ENCODE data around the gene VPS13A.

Gene VPS13A

DNA sequence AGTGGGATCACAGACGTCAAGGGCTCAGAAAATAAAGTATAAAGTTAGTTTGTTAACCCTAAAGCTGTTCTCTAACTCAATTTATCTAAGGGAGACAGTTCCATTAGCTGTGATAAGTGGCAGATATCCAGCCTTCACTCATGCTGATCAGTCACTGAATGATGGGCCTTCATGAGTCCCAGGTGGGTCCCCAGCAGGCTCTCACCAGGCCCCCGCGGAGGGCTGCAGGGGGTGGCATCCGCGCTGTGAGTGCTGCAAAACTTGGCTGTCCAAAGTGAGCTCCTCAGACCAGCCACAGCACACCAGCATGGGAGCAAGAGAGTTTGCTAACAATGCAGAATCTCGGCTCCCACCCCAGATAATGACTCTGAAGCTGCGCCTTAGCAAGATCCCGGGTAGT is 283.6 kb downstream of the VPS13A start:
- 83% methylated on average over 6 of the region's 8 CpGs for whole genome bisulfite sequencing (ENCODE audit: insufficient coverage)
- DNase-seq, result no peak
- H3K27me3 ChIP-seq (replicated peaks in 2 of 5; ENCODE audit: control insufficient read depth in 4 of 5, insufficient read depth in 5 of 5, low read length in 4 of 5), result no peaks in the 10 kb centered on the region
- H3K4me3 ChIP-seq (ENCODE audit: control insufficient read depth in 1 of 7, extremely low read depth in 1 of 7, insufficient read depth in 4 of 7, low read depth in 2 of 7, low read length in 6 of 7), result no peak overlapping the region
- no peaks in the 10 kb centered on the region for H3K36me3 ChIP-seq (ENCODE audit: control insufficient read depth in 4 of 4, insufficient read depth in 4 of 4, low read length in 3 of 4)
- ChIA-PET CTCF (interaction anchor here (1.3 to 9.6 kb wide), 2 partner anchors 10 to 289 kb away, joined by 5 to 72 read pairs; no protein-coding TSS in a partner anchor), POLR2A (no interaction called here)
- no peak overlapping the region for H3K27ac ChIP-seq (ENCODE audit: insufficient read depth in 1 of 2, low read depth in 1 of 2, low read length in 2 of 2, poor library complexity in 1 of 2, severe bottlenecking in 2 of 2)
- no peaks in the 10 kb centered on the region for H3K9me3 ChIP-seq (ENCODE audit: control extremely low read depth in 1 of 5, control insufficient read depth in 4 of 5, insufficient read depth in 2 of 5, low read depth in 1 of 5, low read length in 4 of 5)
- H3K4me1 ChIP-seq (ENCODE audit: control extremely low read depth in 1 of 4, control insufficient read depth in 4 of 4, insufficient read depth in 4 of 4, low read length in 3 of 4), result no peaks in the 10 kb centered on the region

DNA sequence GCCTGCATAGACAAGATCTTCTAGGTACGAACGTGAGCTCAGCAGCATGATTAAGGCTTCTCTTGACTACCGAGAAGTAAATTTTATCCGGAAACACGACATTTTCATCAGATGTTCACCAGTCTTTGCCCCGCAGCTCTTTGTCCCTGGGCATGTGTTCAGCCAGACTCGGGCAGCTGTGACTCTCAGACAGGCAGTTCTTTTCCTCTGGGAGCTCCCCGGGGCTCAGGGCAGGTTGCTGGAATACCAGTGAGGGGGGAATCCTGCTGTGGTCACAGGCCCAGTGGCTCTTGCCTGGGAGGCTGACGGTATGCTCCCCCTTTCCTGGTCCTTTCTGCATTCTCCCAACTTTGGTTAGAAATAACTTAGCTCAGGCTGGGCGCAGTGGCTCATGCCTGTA is 284.7 kb downstream of the VPS13A start:
- no peak for DNase-seq
- Histone ChIP-seq H3K9me3 (ENCODE audit: control extremely low read depth in 1 of 5, control insufficient read depth in 4 of 5, insufficient read depth in 2 of 5, low read depth in 1 of 5, low read length in 4 of 5) (no peaks in the 10 kb centered on the region), H3K36me3 (ENCODE audit: control insufficient read depth in 4 of 4, insufficient read depth in 4 of 4, low read length in 3 of 4) (no peaks in the 10 kb centered on the region), H3K27ac (ENCODE audit: insufficient read depth in 1 of 2, low read depth in 1 of 2, low read length in 2 of 2, poor library complexity in 1 of 2, severe bottlenecking in 2 of 2) (no peak overlapping the region), H3K4me1 (ENCODE audit: control extremely low read depth in 1 of 4, control insufficient read depth in 4 of 4, insufficient read depth in 4 of 4, low read length in 3 of 4) (no peaks in the 10 kb centered on the region), H3K4me3 (ENCODE audit: control insufficient read depth in 1 of 7, extremely low read depth in 1 of 7, insufficient read depth in 4 of 7, low read depth in 2 of 7, low read length in 6 of 7) (no peak overlapping the region), H3K27me3 (replicated peaks in 2 of 5; ENCODE audit: control insufficient read depth in 4 of 5, insufficient read depth in 5 of 5, low read length in 4 of 5) (no peaks in the 10 kb centered on the region)
- WGBS (ENCODE audit: insufficient coverage), result 96% methylated on average over 9 of the region's 10 CpGs
- POLR2A ChIA-PET, result no interaction called here
- CTCF ChIA-PET, result interaction anchor here (1.2 to 9.6 kb wide), 3 partner anchors 11 to 288 kb away, joined by 3 to 72 read pairs (median 5); partner anchors contain the start of gene GNA14

DNA sequence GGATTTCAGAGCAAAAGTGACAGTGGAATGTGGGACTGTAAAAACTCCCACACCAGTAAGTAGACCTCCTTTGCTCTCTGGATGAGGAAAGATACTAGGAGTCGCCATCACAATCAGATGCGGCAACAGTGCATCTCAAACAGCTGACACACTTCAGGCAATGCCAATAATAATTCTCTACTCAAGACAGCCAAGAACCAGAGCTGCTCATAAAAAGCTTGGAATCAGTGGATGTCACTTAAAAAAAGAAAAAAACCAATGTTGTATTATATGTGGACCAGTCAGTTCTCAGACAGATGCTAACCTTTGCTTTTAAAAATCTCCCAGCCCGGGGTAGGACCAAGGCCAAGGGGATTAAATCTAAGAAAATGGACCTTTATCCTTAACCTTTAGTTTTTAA is 285.8 kb downstream of the VPS13A start:
- Histone ChIP-seq H3K36me3 (ENCODE audit: control insufficient read depth in 4 of 4, insufficient read depth in 4 of 4, low read length in 3 of 4) (no peaks in the 10 kb centered on the region), H3K4me1 (ENCODE audit: control extremely low read depth in 1 of 4, control insufficient read depth in 4 of 4, insufficient read depth in 4 of 4, low read length in 3 of 4) (no peaks in the 10 kb centered on the region), H3K9me3 (ENCODE audit: control extremely low read depth in 1 of 5, control insufficient read depth in 4 of 5, insufficient read depth in 2 of 5, low read depth in 1 of 5, low read length in 4 of 5) (no peaks in the 10 kb centered on the region), H3K4me3 (ENCODE audit: control insufficient read depth in 1 of 7, extremely low read depth in 1 of 7, insufficient read depth in 4 of 7, low read depth in 2 of 7, low read length in 6 of 7) (no peak overlapping the region), H3K27ac (ENCODE audit: insufficient read depth in 1 of 2, low read depth in 1 of 2, low read length in 2 of 2, poor library complexity in 1 of 2, severe bottlenecking in 2 of 2) (no peak overlapping the region), H3K27me3 (replicated peaks in 2 of 5; ENCODE audit: control insufficient read depth in 4 of 5, insufficient read depth in 5 of 5, low read length in 4 of 5) (no peaks in the 10 kb centered on the region)
- 100% methylated on average over 1 of the region's 3 CpGs for WGBS (ENCODE audit: insufficient coverage)
- ChIA-PET CTCF (interaction anchor here (1.2 kb wide), 1 partner anchor 185 kb away, joined by 3 read pairs; the partner anchor contains the start of gene GNA14), POLR2A (no interaction called here)
- DNase-seq, result no peak

DNA sequence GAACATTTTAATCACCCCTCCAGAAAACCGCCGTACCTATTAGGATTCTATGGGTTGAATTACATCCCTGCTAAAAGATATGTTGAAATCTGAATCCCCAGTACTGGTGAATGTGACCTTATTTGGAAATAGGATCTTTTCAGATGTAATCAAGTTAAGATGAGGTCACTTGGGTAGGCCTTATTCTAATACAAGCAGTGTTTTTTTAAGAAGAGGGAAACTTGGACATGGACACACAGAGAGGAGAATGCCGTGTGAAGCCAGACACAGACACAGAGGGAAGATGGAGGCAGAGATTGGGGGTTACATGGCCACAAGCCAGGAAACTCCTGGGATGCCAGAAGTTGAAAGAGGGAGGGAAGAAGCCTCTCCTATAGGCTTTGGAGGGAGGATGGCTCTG is 287.3 kb downstream of the VPS13A start:
- H3K36me3 ChIP-seq (ENCODE audit: control insufficient read depth in 4 of 4, insufficient read depth in 4 of 4, low read length in 3 of 4), result no peaks in the 10 kb centered on the region
- CTCF ChIA-PET, result no interaction called here
- no peaks in the 10 kb centered on the region for H3K9me3 ChIP-seq (ENCODE audit: control extremely low read depth in 1 of 5, control insufficient read depth in 4 of 5, insufficient read depth in 2 of 5, low read depth in 1 of 5, low read length in 4 of 5)
- DNase-seq, result no peak
- H3K27ac ChIP-seq (ENCODE audit: insufficient read depth in 1 of 2, low read depth in 1 of 2, low read length in 2 of 2, poor library complexity in 1 of 2, severe bottlenecking in 2 of 2), result no peak overlapping the region
- POLR2A ChIA-PET, result no interaction called here
- H3K4me3 ChIP-seq (ENCODE audit: control insufficient read depth in 1 of 7, extremely low read depth in 1 of 7, insufficient read depth in 4 of 7, low read depth in 2 of 7, low read length in 6 of 7), result no peak overlapping the region
- 93% methylated on average over 3 of the region's 3 CpGs for WGBS (ENCODE audit: insufficient coverage)
- H3K27me3 ChIP-seq (replicated peaks in 2 of 5; ENCODE audit: control insufficient read depth in 4 of 5, insufficient read depth in 5 of 5, low read length in 4 of 5), result no peaks in the 10 kb centered on the region
- no peaks in the 10 kb centered on the region for H3K4me1 ChIP-seq (ENCODE audit: control extremely low read depth in 1 of 4, control insufficient read depth in 4 of 4, insufficient read depth in 4 of 4, low read length in 3 of 4)

DNA sequence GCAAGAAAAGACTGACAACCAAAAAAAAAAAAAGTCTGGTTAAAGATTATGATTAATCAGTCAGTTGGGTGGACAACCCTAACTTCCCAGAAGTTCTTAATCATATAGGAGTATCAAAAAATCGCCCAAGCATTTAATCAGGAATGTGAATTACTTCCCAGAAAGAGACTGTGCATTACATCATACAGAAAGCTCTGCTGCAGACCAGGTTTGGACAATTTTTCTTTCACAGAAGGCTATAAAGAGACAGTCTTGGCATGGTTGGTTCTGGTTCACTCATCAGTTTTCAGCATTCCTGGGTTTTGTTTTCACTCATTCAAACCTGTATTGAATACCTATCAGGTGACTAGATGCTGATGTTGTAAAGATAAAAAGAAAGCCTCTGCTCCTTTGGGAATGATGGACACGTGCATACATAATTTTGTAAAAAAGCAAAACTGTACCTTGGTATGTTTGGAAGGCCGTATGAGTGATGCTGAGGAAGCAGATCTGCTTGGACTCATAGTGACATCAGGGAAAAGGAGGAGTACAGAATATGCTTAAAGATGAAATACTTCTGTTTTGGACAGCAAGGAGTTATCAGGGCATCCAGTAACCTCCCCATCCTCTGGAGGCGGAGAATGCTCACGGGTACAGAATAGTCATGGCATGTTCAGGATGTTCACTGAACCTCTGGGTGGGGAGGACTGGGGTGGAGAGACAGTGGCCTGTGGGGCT is 292.3 kb downstream of the VPS13A start:
- H3K27ac ChIP-seq (ENCODE audit: insufficient read depth in 1 of 2, low read depth in 1 of 2, low read length in 2 of 2, poor library complexity in 1 of 2, severe bottlenecking in 2 of 2), result no peak overlapping the region
- no peaks in the 10 kb centered on the region for H3K4me1 ChIP-seq (ENCODE audit: control extremely low read depth in 1 of 4, control insufficient read depth in 4 of 4, insufficient read depth in 4 of 4, low read length in 3 of 4)
- WGBS (ENCODE audit: insufficient coverage), result 100% methylated on average over 4 of the region's 5 CpGs
- no peak for DNase-seq
- H3K36me3 ChIP-seq (ENCODE audit: control insufficient read depth in 4 of 4, insufficient read depth in 4 of 4, low read length in 3 of 4), result no peaks in the 10 kb centered on the region
- H3K4me3 ChIP-seq (ENCODE audit: control insufficient read depth in 1 of 7, extremely low read depth in 1 of 7, insufficient read depth in 4 of 7, low read depth in 2 of 7, low read length in 6 of 7), result no peak overlapping the region
- H3K9me3 ChIP-seq (ENCODE audit: control extremely low read depth in 1 of 5, control insufficient read depth in 4 of 5, insufficient read depth in 2 of 5, low read depth in 1 of 5, low read length in 4 of 5), result peaks cover 0 to 11% (median 0%) of the 10 kb centered on the region in 5 experiments
- CTCF ChIA-PET, result no interaction called here
- H3K27me3 ChIP-seq (replicated peaks in 2 of 5; ENCODE audit: control insufficient read depth in 4 of 5, insufficient read depth in 5 of 5, low read length in 4 of 5), result no peaks in the 10 kb centered on the region
- POLR2A ChIA-PET, result no interaction called here

All from common myeloid progenitor, CD34-positive (primary cell).